WI38 (cell line): ENCODE measurements around the gene SETD2.

Experiments used
- H3K4me3 ChIP-seq: 2 replicates; pipeline ENCODE4 v1.5.1; 2011; ENCODE audit warnings: low read depth, mild to moderate bottlenecking, control low read depth, low read length
- CTCF ChIP-seq: IDR thresholded peaks from 2 replicates; pipeline ENCODE4 v1.5.1; 2012; ENCODE audit warnings: low read depth, mild to moderate bottlenecking, control low read depth, low read length

The SETD2 gene

GRCh38 chr3:46989146-46989810, 174.6 kb downstream of the SETD2 start:
- TF ChIP-seq CTCF = no peak
- no peak overlapping the region for H3K4me3 ChIP-seq

GRCh38 chr3:46988616-46989015, 175.3 kb downstream of the SETD2 start:
- no peak for TF ChIP-seq CTCF
- H3K4me3 ChIP-seq = no peak overlapping the region

GRCh38 chr3:46987743-46988401, 176.0 kb downstream of the SETD2 start:
- no peak overlapping the region for H3K4me3 ChIP-seq
- no peak for TF ChIP-seq CTCF

- TF ChIP-seq CTCF = no peak
- H3K4me3 ChIP-seq = no peak overlapping the region
Measured at GRCh38 chr3:46987319-46987742, 176.6 kb downstream of the SETD2 start.

DNA sequence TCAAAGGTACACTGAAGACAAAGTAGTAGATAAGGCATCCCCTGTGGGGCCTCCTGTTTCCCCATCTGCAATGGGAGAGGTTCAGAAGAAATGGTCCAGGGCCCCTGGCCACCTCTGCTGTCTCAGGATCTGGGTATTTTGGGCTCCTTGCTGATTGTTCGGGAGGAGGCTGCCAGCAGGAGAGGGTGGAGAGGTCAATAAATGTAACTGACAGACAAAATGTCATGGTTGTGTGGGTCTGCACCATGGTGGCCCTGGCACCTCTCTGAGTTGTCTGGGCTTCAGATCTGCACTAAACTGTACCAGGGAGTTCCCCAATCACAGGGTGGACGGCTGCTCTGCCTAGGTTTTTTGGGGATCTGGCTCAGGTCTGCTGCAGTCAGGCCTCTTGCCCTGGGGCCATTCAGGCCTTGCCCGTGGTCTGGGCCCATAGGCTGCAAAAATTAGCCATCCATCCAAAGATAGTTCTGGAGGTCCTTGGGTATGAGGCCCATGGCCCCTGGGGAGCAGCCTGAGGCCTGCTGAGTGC, 177.1 kb downstream of the SETD2 start:
- TF ChIP-seq CTCF = no peak
- no peak overlapping the region for H3K4me3 ChIP-seq

GRCh38 chr3:46986055-46986730, 177.7 kb downstream of the SETD2 start:
- no peak overlapping the region for H3K4me3 ChIP-seq
- TF ChIP-seq CTCF = no peak

GRCh38 chr3:46985588-46985987, 178.3 kb downstream of the SETD2 start:
- TF ChIP-seq CTCF = no peak
- H3K4me3 ChIP-seq = no peak overlapping the region
